PC-9 (cell line): ENCODE results near the gene MAGI2. TPM values are rescaled to one million over a fixed set of nuclear protein-coding genes. Genes with fewer than 3 reads are reported as not detected.

Source experiments
- BruUV-seq: library from RNA; stranded (reverse); fragments of 400-500 nt; replicated peaks from 2 replicates; lab custom pipeline; 2021; lab: Mats Ljungman, UMichigan
- CTCF ChIA-PET: fragments of 300-600 bp; sonication (Branson Sonifier 250); formaldehyde crosslinking; loops from one replicate; lab custom pipeline; 2022; ENCODE audit warnings: antibody characterized with exemption; lab: Charles Lee
- POLR2A ChIA-PET: fragments of 300-600 bp; sonication (Branson Sonifier 250); formaldehyde crosslinking; loops from one replicate; lab custom pipeline; 2022; ENCODE audit warnings: antibody characterized with exemption; ENCODE audit not compliant: unreplicated experiment; lab: Charles Lee
- DNase-seq, 2 experiments: peaks; one replicate each; pipeline versions ENCODE4 v3.0.0 to v3.0.0-alpha.2; 2015 to 2022; ENCODE audit warnings: mixed read lengths in 1 of 2
- H2AFZ ChIP-seq: fragments of 200-600 bp; sonication (generic); 2 replicates; pipeline ENCODE4 v1.8.1; 2017; ENCODE audit warnings: antibody characterized with exemption
- H3F3A ChIP-seq: fragments of 200-600 bp; sonication (generic); 2 replicates; pipeline ENCODE4 v1.8.1; 2017; ENCODE audit warnings: antibody characterized with exemption, mild to moderate bottlenecking, low read depth; ENCODE audit not compliant: insufficient read depth
- H3K27ac ChIP-seq: fragments of 200-600 bp; sonication (generic); 2 replicates; pipeline ENCODE4 v1.6.1; 2016; ENCODE audit warnings: mixed run types
- H3K27me3 ChIP-seq: fragments of 200-600 bp; sonication (generic); 2 replicates; pipeline ENCODE4 v1.6.1; 2016; ENCODE audit warnings: low read depth, mixed run types; ENCODE audit not compliant: insufficient read depth
- H3K36me3 ChIP-seq: fragments of 200-600 bp; sonication (generic); 2 replicates; pipeline ENCODE4 v1.6.1; 2016; ENCODE audit warnings: low read depth, mixed run types
- H3K4me1 ChIP-seq: fragments of 200-600 bp; sonication (generic); replicated peaks from 2 replicates; pipeline ENCODE4 v1.6.1; 2016; ENCODE audit warnings: mixed run types; ENCODE audit not compliant: insufficient read depth
- H3K4me2 ChIP-seq: fragments of 200-600 bp; sonication (generic); 2 replicates; pipeline ENCODE4 v1.6.1; 2017; ENCODE audit warnings: mixed run types
- H3K4me3 ChIP-seq: fragments of 200-600 bp; sonication (generic); 2 replicates; pipeline ENCODE4 v1.6.1; 2016; ENCODE audit warnings: mixed run types
- H3K79me2 ChIP-seq: fragments of 200-600 bp; sonication (generic); 2 replicates; pipeline ENCODE4 v1.6.1; 2017; ENCODE audit warnings: low read depth, mixed run types
- H3K9me2 ChIP-seq: fragments of 200-600 bp; sonication (generic); 2 replicates; pipeline ENCODE4 v1.8.1; 2017; ENCODE audit warnings: mild to moderate bottlenecking; ENCODE audit not compliant: insufficient read depth
- H3K9me3 ChIP-seq: fragments of 200-600 bp; sonication (generic); 2 replicates; pipeline ENCODE4 v1.8.1; 2016; ENCODE audit warnings: low read depth; ENCODE audit not compliant: insufficient read depth
- H4K20me1 ChIP-seq: fragments of 200-600 bp; sonication (generic); 2 replicates; pipeline ENCODE4 v1.8.1; 2017; ENCODE audit not compliant: insufficient read depth
- EZH2 ChIP-seq: fragments of 200-600 bp; sonication (generic); IDR thresholded peaks from 2 replicates; pipeline ENCODE4 v1.8.0; 2017; ENCODE audit warnings: antibody characterized with exemption, low read depth
- intact Hi-C: fragments of 100-400 bp; cut with micrococcal nuclease; formaldehyde crosslinking; loops from one replicate; pipeline ENCODE4 v1.10.0; 2022; ENCODE audit not compliant: unreplicated experiment
- total RNA-seq: library from RNA; stranded (reverse); gene quantifications from 2 replicates; pipeline ENCODE4 v1.2.3, GENCODE V29; 2021
- TF ChIP-seq, protein P1 (sequence below): fragments of 200-600 bp; sonication (generic); conservative IDR thresholded peaks from 2 replicates; pipeline ENCODE4 v1.6.1; 2017; ENCODE audit warnings: mixed run types, antibody characterized with exemption, mild to moderate bottlenecking, moderate library complexity

Gene MAGI2
- total RNA-seq, 1 experiment from 2014 or later, result 0.92 TPM

GRCh38 chr7:79132844-79133451, 320.5 kb downstream of the MAGI2 start:
- intact Hi-C loops, result no loop called here
- Histone ChIP-seq H3K4me1 (no peaks in the 10 kb centered on the region), H4K20me1 (no peaks in the 10 kb centered on the region), H3K4me2 (no peak overlapping the region), H3K4me3 (no peak overlapping the region), H3F3A (no peaks in the 10 kb centered on the region), H3K27ac (no peak overlapping the region), H3K36me3 (no peaks in the 10 kb centered on the region), H3K9me2 (no peaks in the 10 kb centered on the region), H2AFZ (no peak overlapping the region), H3K27me3 (no peaks in the 10 kb centered on the region), H3K79me2 (no peaks in the 10 kb centered on the region), H3K9me3 (no peaks in the 10 kb centered on the region)
- CTCF ChIA-PET, result no interaction called here
- no TSS peak for BruUV-seq
- POLR2A ChIA-PET, result no interaction called here
- no peak for TF ChIP-seq EZH2
- TF ChIP-seq, protein P1, sequence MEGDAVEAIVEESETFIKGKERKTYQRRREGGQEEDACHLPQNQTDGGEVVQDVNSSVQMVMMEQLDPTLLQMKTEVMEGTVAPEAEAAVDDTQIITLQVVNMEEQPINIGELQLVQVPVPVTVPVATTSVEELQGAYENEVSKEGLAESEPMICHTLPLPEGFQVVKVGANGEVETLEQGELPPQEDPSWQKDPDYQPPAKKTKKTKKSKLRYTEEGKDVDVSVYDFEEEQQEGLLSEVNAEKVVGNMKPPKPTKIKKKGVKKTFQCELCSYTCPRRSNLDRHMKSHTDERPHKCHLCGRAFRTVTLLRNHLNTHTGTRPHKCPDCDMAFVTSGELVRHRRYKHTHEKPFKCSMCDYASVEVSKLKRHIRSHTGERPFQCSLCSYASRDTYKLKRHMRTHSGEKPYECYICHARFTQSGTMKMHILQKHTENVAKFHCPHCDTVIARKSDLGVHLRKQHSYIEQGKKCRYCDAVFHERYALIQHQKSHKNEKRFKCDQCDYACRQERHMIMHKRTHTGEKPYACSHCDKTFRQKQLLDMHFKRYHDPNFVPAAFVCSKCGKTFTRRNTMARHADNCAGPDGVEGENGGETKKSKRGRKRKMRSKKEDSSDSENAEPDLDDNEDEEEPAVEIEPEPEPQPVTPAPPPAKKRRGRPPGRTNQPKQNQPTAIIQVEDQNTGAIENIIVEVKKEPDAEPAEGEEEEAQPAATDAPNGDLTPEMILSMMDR, result no peak
- no peak for DNase-seq

DNA sequence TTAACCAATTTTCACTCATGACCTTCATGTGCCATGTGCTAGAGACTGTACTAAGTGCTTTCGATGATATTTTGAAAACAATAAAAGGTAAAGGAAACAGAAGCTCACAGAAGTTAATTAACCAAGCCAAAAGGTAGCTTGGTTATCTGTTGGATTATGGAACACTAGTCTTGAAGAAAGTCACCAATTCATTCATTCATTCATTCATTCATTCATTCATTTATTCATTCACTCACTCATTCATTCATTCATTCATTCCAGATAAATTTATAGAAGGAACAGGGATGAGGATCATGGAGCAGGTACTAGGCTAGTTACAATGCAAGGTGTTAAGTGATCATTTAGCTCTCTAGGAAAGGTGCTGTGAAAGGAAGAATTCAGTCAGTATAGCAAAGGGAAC, 322.8 kb downstream of the MAGI2 start:
- Histone ChIP-seq H3F3A (no peaks in the 10 kb centered on the region), H3K4me2 (no peak overlapping the region), H2AFZ (no peak overlapping the region), H3K9me3 (no peaks in the 10 kb centered on the region), H3K4me1 (no peaks in the 10 kb centered on the region), H3K4me3 (no peak overlapping the region), H3K9me2 (no peaks in the 10 kb centered on the region), H3K27me3 (no peaks in the 10 kb centered on the region), H3K36me3 (no peaks in the 10 kb centered on the region), H4K20me1 (no peaks in the 10 kb centered on the region), H3K27ac (no peak overlapping the region), H3K79me2 (no peaks in the 10 kb centered on the region)
- no TSS peak for BruUV-seq
- ChIA-PET CTCF (no interaction called here), POLR2A (interaction anchor here (0.6 kb wide), 1 partner anchor 641 kb away, joined by 3 read pairs; no protein-coding TSS in a partner anchor)
- no peak for DNase-seq
- TF ChIP-seq, protein P1, result no peak
- no peak for TF ChIP-seq EZH2
- intact Hi-C loops, result no loop called here

- H3F3A ChIP-seq, result no peaks in the 10 kb centered on the region
- intact Hi-C loops, result no loop called here
Measured at GRCh38 chr7:79124331-79124730, 329.1 kb downstream of the MAGI2 start.

More at GRCh38 chr7:79124331-79124730, 329.1 kb downstream of the MAGI2 start:
- Histone ChIP-seq H3K9me3 (no peaks in the 10 kb centered on the region), H3K27ac (no peak overlapping the region), H3K4me2 (no peak overlapping the region), H3K36me3 (no peaks in the 10 kb centered on the region), H3K9me2 (no peaks in the 10 kb centered on the region), H3K4me1 (no peaks in the 10 kb centered on the region), H3K27me3 (no peaks in the 10 kb centered on the region), H3K4me3 (no peak overlapping the region), H2AFZ (no peak overlapping the region), H3K79me2 (no peaks in the 10 kb centered on the region), H4K20me1 (no peaks in the 10 kb centered on the region)
- CTCF ChIA-PET, result no interaction called here
- POLR2A ChIA-PET, result no interaction called here
- BruUV-seq, result no TSS peak
- no peak for DNase-seq
- TF ChIP-seq, protein P1, result no peak
- TF ChIP-seq EZH2, result no peak
